Esophagus muscularis mucosa (tissue), 3 donors: ENCODE measurements around the gene ZSCAN12.

Experiments used
- CTCF ChIP-seq, 3 experiments: fragments of 200-600 bp in 2 of 3; fragments of 450-650 bp in 1 of 3; sonication (generic) in 2 of 3; IDR thresholded peaks; one replicate each; pipeline ENCODE4 v1.5.1; 2017 to 2019; ENCODE audit warnings: antibody characterized with exemption in 3 of 3, mild to moderate bottlenecking in 2 of 3, moderate library complexity in 1 of 3
- POLR2A ChIP-seq: fragments of 450-650 bp; IDR thresholded peaks from one replicate; pipeline ENCODE4 v1.6.1; 2017; ENCODE audit warnings: antibody characterized with exemption, moderate library complexity, mild to moderate bottlenecking, low read depth
- POLR2AphosphoS5 ChIP-seq, 2 donors: sonication (generic); formaldehyde crosslinking; IDR thresholded peaks; one replicate each; pipeline ENCODE4 v1.6.1; 2017; ENCODE audit warnings: antibody characterized with exemption in 2 of 2

GRCh38 chr6:28349892-28350737 is 49.4 kb downstream of the ZSCAN12 start, which contains the start of gene ZKSCAN3:
- TF ChIP-seq POLR2A = no peak
- TF ChIP-seq CTCF (IDR thresholded peaks at IDR 0.05) = no peak
- peak; percentile 73 for TF ChIP-seq POLR2AphosphoS5 (IDR thresholded peaks at IDR 0.05)
